GM12878 (cell line): ENCODE measurements around the gene BRF1. TPM values are rescaled to one million over a fixed set of nuclear protein-coding genes. Genes with fewer than 3 reads are reported as not detected.
A peak's percentile ranks its signal among the peaks of the same experiment; 100 is the strongest.
"Not testable (repeated sequence)": the region's sequence is repeated elsewhere in the genome, so short reads cannot be mapped to it uniquely, and the experiment has no call there.

Experiments
- ATAC-seq: fragments of 200-7000 bp; cut with Tn5 transposase; 3 replicates; pipeline ENCODE4 v1.9.1; 2020; ENCODE audit warnings: mild to moderate bottlenecking, moderate library complexity
- BruUV-seq: library from RNA; stranded (reverse); fragments of 400-500 nt; replicated peaks from 2 replicates; lab custom pipeline; 2021; lab: Mats Ljungman, UMichigan
- CTCF ChIA-PET: fragments of 300-600 bp; sonication (Branson Sonifier 250); formaldehyde crosslinking; extraction: SDS; loops from one replicate; lab custom pipeline; 2021; ENCODE audit warnings: inconsistent platforms; lab: Yijun Ruan, JAX
- POLR2A ChIA-PET: fragments of 350-600 bp; formaldehyde crosslinking; extraction: SDS; loops from one replicate; lab custom pipeline; 2021; ENCODE audit warnings: inconsistent platforms; lab: Charles Lee
- RAD21 ChIA-PET: fragments of 300-600 bp; sonication (Branson Sonifier 250); formaldehyde crosslinking; loops from one replicate; lab custom pipeline; 2023; ENCODE audit warnings: antibody characterized with exemption; ENCODE audit not compliant: unreplicated experiment; lab: Charles Lee
- SMC1A ChIA-PET: fragments of 300-600 bp; sonication (Branson Sonifier 250); formaldehyde crosslinking; loops from one replicate; lab custom pipeline; 2023; ENCODE audit not compliant: unreplicated experiment, uncharacterized antibody; lab: Charles Lee
- DNase-seq: peaks from one replicate; pipeline ENCODE4 v3.0.0-alpha.2; 2011; ENCODE audit warnings: low read depth, low spot score
- FAIRE-seq: peaks from 3 replicates; lab custom pipeline; 2011; peaks lifted over from hg19 to GRCh38; lab: Jason Lieb, UNC
- H2AFZ ChIP-seq: 2 replicates; pipeline ENCODE4 v1.6.0; 2011; ENCODE audit warnings: low read depth, low read length, control low read depth; ENCODE audit not compliant: control insufficient read depth
- H3K27ac ChIP-seq: 2 replicates; pipeline ENCODE4 v1.5.1; 2011; ENCODE audit warnings: control low read depth; ENCODE audit not compliant: control insufficient read depth, insufficient read depth
- H3K27me3 ChIP-seq, 2 experiments: replicated peaks in 1 of 2; 2 replicates each; pipeline versions ENCODE4 v1.6.0 to v1.6.1; 2011; ENCODE audit warnings: low read length in 1 of 2; ENCODE audit not compliant: control insufficient read depth in 2 of 2, insufficient read depth in 2 of 2
- H3K36me3 ChIP-seq, 2 experiments: 2 replicates each; pipeline ENCODE4 v1.5.1; 2011; ENCODE audit warnings: low read length in 1 of 2; ENCODE audit not compliant: control insufficient read depth in 2 of 2, insufficient read depth in 2 of 2
- H3K4me1 ChIP-seq: 2 replicates; pipeline ENCODE4 v1.6.1; 2011; ENCODE audit warnings: mild to moderate bottlenecking, low read length, moderate library complexity, mixed read lengths; ENCODE audit not compliant: control insufficient read depth, insufficient read depth
- H3K4me2 ChIP-seq: 2 replicates; pipeline ENCODE4 v1.6.0; 2011; ENCODE audit warnings: control low read depth; ENCODE audit not compliant: control insufficient read depth, insufficient read depth
- H3K4me3 ChIP-seq: fragments of 200-600 bp; sonication (generic); 2 replicates; pipeline ENCODE4 v1.5.1; 2016
- H3K79me2 ChIP-seq: 2 replicates; pipeline ENCODE4 v1.6.0; 2011; ENCODE audit warnings: low read length; ENCODE audit not compliant: control insufficient read depth, insufficient read depth
- H3K9ac ChIP-seq: 2 replicates; pipeline ENCODE4 v1.8.0; 2011; ENCODE audit warnings: low read length, control low read depth, mixed read lengths; ENCODE audit not compliant: control insufficient read depth, insufficient read depth
- H3K9me3 ChIP-seq: replicated peaks from 3 replicates; pipeline ENCODE4 v1.5.1; 2011; ENCODE audit warnings: mild to moderate bottlenecking, low read length; ENCODE audit not compliant: control insufficient read depth, insufficient read depth
- H4K20me1 ChIP-seq: 2 replicates; pipeline ENCODE4 v1.6.0; 2011; ENCODE audit not compliant: control insufficient read depth, insufficient read depth
- BHLHE40 ChIP-seq, 2 experiments: fragments of 450-650 bp in 1 of 2; IDR thresholded peaks; 2 replicates each; pipeline ENCODE4 v1.6.1; 2011 to 2017; ENCODE audit warnings: low read depth in 2 of 2, borderline replicate concordance in 1 of 2, improper control_type of control experiment in 1 of 2, low read length in 1 of 2, mild to moderate bottlenecking in 1 of 2
- EGR1 ChIP-seq, 2 experiments: IDR thresholded peaks; 1 replicate in 1 of 2; 2 replicates in 1 of 2; pipeline ENCODE4 v1.6.1; 2011 to 2012; ENCODE audit warnings: low read depth in 2 of 2, low read length in 2 of 2, borderline replicate concordance in 1 of 2, mild to moderate bottlenecking in 1 of 2, moderate library complexity in 1 of 2
- MEF2B ChIP-seq: fragments of 450-650 bp; IDR thresholded peaks from 2 replicates; pipeline ENCODE4 v1.6.1; 2018; ENCODE audit warnings: mild to moderate bottlenecking, moderate library complexity; ENCODE audit not compliant: partially characterized antibody, poor library complexity, severe bottlenecking
- NFIC ChIP-seq: IDR thresholded peaks from 2 replicates; pipeline ENCODE4 v1.6.1; 2012; ENCODE audit warnings: low read depth, mild to moderate bottlenecking, inconsistent platforms, low read length, moderate library complexity
- POLR2A ChIP-seq: IDR thresholded peaks from 2 replicates; pipeline ENCODE4 v1.6.1; 2011; ENCODE audit warnings: low read depth, mild to moderate bottlenecking, low read length
- RUNX3 ChIP-seq: IDR thresholded peaks from 2 replicates; pipeline ENCODE4 v1.6.1; 2012; ENCODE audit warnings: low read length, inconsistent platforms
- SIN3A ChIP-seq: IDR thresholded peaks from 2 replicates; pipeline ENCODE4 v1.6.1; 2012; ENCODE audit warnings: low read depth, low read length, improper control_type of control experiment
- SMAD5 ChIP-seq: IDR thresholded peaks from 2 replicates; pipeline ENCODE4 v1.6.1; 2016; ENCODE audit warnings: antibody characterized with exemption, low read depth
- SMARCA5 ChIP-seq: fragments of 450-650 bp; IDR thresholded peaks from 2 replicates; pipeline ENCODE4 v1.6.1; 2017; ENCODE audit warnings: mild to moderate bottlenecking
- WRNIP1 ChIP-seq: IDR thresholded peaks from 2 replicates; pipeline ENCODE4 v1.6.1; 2011; ENCODE audit warnings: low read depth, low read length, improper control_type of control experiment, borderline replicate concordance
- WGBS: methylation state at CpG from one replicate; pipeline ENCODE4 v1.1.6; 2016; ENCODE audit warnings: low lambda C conversion rate; ENCODE audit not compliant: insufficient replicate concordance, insufficient coverage; ENCODE audit errors: missing lambda C conversion rate; 5-methylcytosine and 5-hydroxymethylcytosine counted together
- in situ Hi-C: fragments of 300-500 bp; cut with MboI; formaldehyde crosslinking; loops from 9 replicates; pipeline ENCODE4 v1.14.3; 2018; ENCODE audit warnings: mixed read lengths
- intact Hi-C: fragments of 100-400 bp; cut with micrococcal nuclease; formaldehyde crosslinking; loops from one replicate; pipeline ENCODE4 v1.14.2; 2022; ENCODE audit not compliant: unreplicated experiment
- polyA plus RNA-seq, 11 experiments: library from polyadenylated mRNA; depleted of rRNA in 4 of 11; unstranded in 6 of 11; stranded (reverse) in 5 of 11; fragments of >200 nt; fragmentation: Nextera tagmentation in 4 of 11; fragmentation: Illumina TruSeq in 1 of 11; extraction: Ambion mirVana in 4 of 11; extraction: Trizol in 1 of 11; gene quantifications; 1 replicate in 1 of 11; 2 replicates in 10 of 11; pipeline versions ENCODE4 v1.2.1 to v1.2.3, GENCODE V29; 2011 to 2016; ENCODE audit warnings: inconsistent platforms in 2 of 11, missing spikeins in 2 of 11, low read depth in 1 of 11
- total RNA-seq, 4 experiments: library from RNA; depleted of rRNA in 3 of 4; stranded (reverse); fragments of >200 nt in 3 of 4; fragmentation: Illumina TruSeq in 1 of 4; extraction: Trizol in 1 of 4; gene quantifications; 2 replicates each; pipeline versions ENCODE4 v1.2.1 to v1.2.3, GENCODE V29; 2013 to 2021

Gene BRF1
- total and polyA plus RNA-seq, 10 of the 15 experiments (the other 5 are each of a cell fraction or from before 2014, with no cell fraction given): 0.21 to 33.5 (median 10.7) TPM

DNA sequence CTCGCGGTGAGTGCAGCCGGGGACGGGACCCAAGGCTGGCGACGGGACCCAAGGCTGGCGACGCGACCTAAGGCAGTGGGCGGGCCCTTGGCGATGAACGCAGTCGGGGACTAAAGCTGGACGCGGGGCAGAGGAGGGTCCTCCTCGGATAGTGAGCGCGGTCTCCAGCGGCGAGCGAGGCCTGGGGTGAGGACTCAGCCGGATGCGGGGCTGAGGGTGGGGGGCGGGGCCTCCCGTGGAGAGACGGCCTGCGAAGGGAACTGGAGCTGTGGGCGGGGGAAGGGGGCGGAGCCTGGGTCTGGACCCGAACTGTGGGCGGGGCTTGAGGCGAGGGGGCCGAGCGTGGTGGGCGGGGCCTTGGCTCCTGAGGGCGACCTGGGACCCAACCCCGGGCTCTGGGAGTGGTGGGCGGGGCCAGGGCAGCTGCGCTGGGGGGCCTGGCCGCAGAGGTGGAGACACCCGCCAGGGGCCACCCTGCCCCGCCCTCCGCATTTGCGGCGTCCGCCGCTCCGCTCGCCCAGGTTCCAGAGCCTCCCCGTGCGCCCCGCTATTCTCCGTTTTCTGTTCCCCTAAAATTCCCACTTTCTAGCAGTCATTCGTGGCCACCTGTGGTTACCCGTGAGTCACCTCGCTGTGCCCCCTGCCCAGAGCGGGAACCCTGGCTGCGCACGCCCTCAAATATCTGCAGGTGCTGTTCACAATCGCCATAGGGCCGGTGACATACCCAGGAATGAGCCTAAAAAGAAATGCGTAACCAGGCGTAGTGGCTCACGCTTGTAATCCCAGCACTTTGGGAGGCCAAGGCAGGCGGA, 508 bp upstream of the BRF1 start (continued):
- TF ChIP-seq EGR1 (IDR thresholded peaks at IDR 0.05; ENCODE audit: borderline replicate concordance in 1 of 2, low read depth in 2 of 2, low read length in 2 of 2) (peak in 1 of 2 experiments; percentile 72; a peak in 1 of 3 replicates), BHLHE40 (IDR thresholded peaks at IDR 0.05; ENCODE audit: borderline replicate concordance in 1 of 2, low read depth in 2 of 2, low read length in 1 of 2) (0 out of 4 replicates have a peak, but pooled peaks of 1 of the 2 experiments have one; percentile 17)

GRCh38 chr14:105299654-105300541, 903 bp downstream of the BRF1 start:
- Histone ChIP-seq H3K27me3 (no peaks in the 10 kb centered on the region), H3K4me1 (peaks cover 8% of the 10 kb centered on the region), H3K79me2 (peaks cover 39% of the 10 kb centered on the region), H3K27ac (peak overlapping the region; percentile 82), H3K36me3 (no peaks in the 10 kb centered on the region), H3K4me2 (peak overlapping the region; percentile 80), H3K4me3 (peak overlapping the region; percentile 88), H3K9ac (peak overlapping the region; percentile 89), H2AFZ (peak overlapping the region; percentile 85), H4K20me1 (no peaks in the 10 kb centered on the region; the same call in 1 of the 2 replicates), H3K9me3 (no peaks in the 10 kb centered on the region; the same call in 2 of the 3 replicates)
- RAD21 ChIA-PET: interaction anchor here (1.1 to 2.2 kb wide), 2 partner anchors 10 to 14 kb away, joined by 6 to 13 read pairs; partner anchors contain the start of gene PACS2
- POLR2A ChIA-PET: interaction anchor here (1.0 to 1.1 kb wide), 2 partner anchors 12 to 234 kb away, joined by 3 to 4 read pairs; partner anchors contain the start of gene GPR132
- intact Hi-C loops (no loop called here), in situ Hi-C loops (no loop called here)
- SMC1A ChIA-PET: interaction anchor here (0.6 to 1.3 kb wide), 5 partner anchors 9 to 15 kb away, joined by 3 read pairs; partner anchors contain the start of gene PACS2
- ATAC-seq (peak; percentile 10), FAIRE-seq (peak; percentile 56), DNase-seq (no peak)
- CTCF ChIA-PET: no interaction called here
- 15% methylated on average over 37 of the region's 54 CpGs for WGBS
- BruUV-seq: no TSS peak
- TF ChIP-seq POLR2A: no peak
- no peak for TF ChIP-seq SMAD5
- TF ChIP-seq MEF2B: peak; percentile 66
- 0 out of 2 replicates have a peak, but pooled peaks have one; percentile 40 for TF ChIP-seq SMARCA5
- TF ChIP-seq WRNIP1: no peak
- no peak for TF ChIP-seq NFIC
- TF ChIP-seq SIN3A: peak; percentile 32; the same call in 1 of the 2 replicates
- TF ChIP-seq RUNX3: peak; percentile 37; the same call in 1 of the 2 replicates

- H3K27ac ChIP-seq, DNase-seq, H4K20me1 ChIP-seq, H3K9me3 ChIP-seq, H2AFZ ChIP-seq, POLR2A ChIA-PET, H3K9ac ChIP-seq, H3K4me2 ChIP-seq, ATAC-seq, H3K27me3 ChIP-seq, H3K4me3 ChIP-seq, in situ Hi-C loops, BruUV-seq, intact Hi-C loops, FAIRE-seq, H3K36me3 ChIP-seq, RAD21 ChIA-PET: not testable (repeated sequence)
- ChIA-PET SMC1A (interaction anchor here (0.7 to 2.2 kb wide), 3 partner anchors 17 to 37 kb away, joined by 3 to 5 read pairs (median 3); partner anchors contain the start of gene PACS2), CTCF (interaction anchor here (1.1 kb wide), 1 partner anchor 15 kb away, joined by 3 read pairs; no protein-coding TSS in a partner anchor)
- Histone ChIP-seq H3K4me1 (peaks cover 34% of the 10 kb centered on the region), H3K79me2 (peaks cover 65% of the 10 kb centered on the region)
- over 99% methylated on average over 11 of the region's 11 CpGs for WGBS
Observed at GRCh38 chr14:105297311-105297710, 3.5 kb downstream of the BRF1 start.
